NCI-H748 (cell line): ENCODE data around the gene PNMA3.
"Not testable (repeated sequence)": the region's sequence is repeated elsewhere in the genome, so short reads cannot be mapped to it uniquely, and the experiment has no call there.

Source experiments
- DNase-seq: peaks from one replicate; lab custom pipeline; 2025; ENCODE audit not compliant: unreplicated experiment; lab: John Stamatoyannopoulos, UW

Gene PNMA3

GRCh38 chrX:153055871-153056749, at the start of gene PNMA3:
TSS of gene PNMA3 (plus strand) at chrX:153056470. CDS start at chrX:153057056, 586 bp downstream.
- peak; percentile 12 for DNase-seq

- not testable (repeated sequence) for DNase-seq
Observed at GRCh38 chrX:153017174-153017573, 39.1 kb upstream of the PNMA3 start.

- no peak for DNase-seq
Observed at GRCh38 chrX:153019166-153019565, 37.1 kb upstream of the PNMA3 start.

- not testable (repeated sequence) for DNase-seq
Observed at GRCh38 chrX:153026501-153026900, 29.8 kb upstream of the PNMA3 start.

- DNase-seq, result not testable (repeated sequence)
Observed at GRCh38 chrX:153028487-153028886, 27.8 kb upstream of the PNMA3 start.

- DNase-seq, result no peak
Observed at GRCh38 chrX:153029162-153029561, 27.1 kb upstream of the PNMA3 start.

GRCh38 chrX:153029875-153030274, 26.4 kb upstream of the PNMA3 start:
- DNase-seq, result no peak

GRCh38 chrX:153030801-153031200, 25.5 kb upstream of the PNMA3 start:
- no peak for DNase-seq

GRCh38 chrX:153032397-153033118, 23.7 kb upstream of the PNMA3 start:
- DNase-seq, result peak; percentile 64

GRCh38 chrX:153049093-153049492, 7.2 kb upstream of the PNMA3 start:
- no peak for DNase-seq

GRCh38 chrX:153052534-153052933, 3.7 kb upstream of the PNMA3 start:
- no peak for DNase-seq

GRCh38 chrX:153057281-153057680, 1.0 kb downstream of the PNMA3 start:
- DNase-seq, result no peak

GRCh38 chrX:153059191-153060094, 3.2 kb downstream of the PNMA3 start:
- no peak for DNase-seq

- no peak for DNase-seq
Observed at GRCh38 chrX:153060095-153060445, 3.8 kb downstream of the PNMA3 start.

GRCh38 chrX:153061732-153062131, 5.5 kb downstream of the PNMA3 start:
- DNase-seq, result no peak

GRCh38 chrX:153063315-153063714, 7.0 kb downstream of the PNMA3 start:
- DNase-seq, result no peak

GRCh38 chrX:153064061-153064460, 7.8 kb downstream of the PNMA3 start:
- no peak for DNase-seq

GRCh38 chrX:153065389-153065788, 9.1 kb downstream of the PNMA3 start:
- no peak for DNase-seq

- not testable (repeated sequence) for DNase-seq
Observed at GRCh38 chrX:153066402-153066801, 10.1 kb downstream of the PNMA3 start.

- DNase-seq, result not testable (repeated sequence)
Observed at GRCh38 chrX:153071909-153072583, 15.8 kb downstream of the PNMA3 start, which contains the start of gene PNMA6A. TSS of gene PNMA6A (plus strand) at chrX:153072454. CDS start at chrX:153073063, 609 bp downstream.
